Transverse colon (tissue), 3 donors: ENCODE data around the gene COG2.

Source experiments
- POLR2A ChIP-seq: fragments of 450-650 bp; IDR thresholded peaks from one replicate; pipeline ENCODE4 v1.6.1; 2016; ENCODE audit warnings: antibody characterized with exemption, mild to moderate bottlenecking, moderate library complexity
- TF ChIP-seq, protein P1 (sequence below), 5 experiments: fragments of 200-600 bp in 3 of 5; fragments of 450-650 bp in 2 of 5; sonication (generic) in 3 of 5; IDR thresholded peaks; 1 replicate in 2 of 5; 2 replicates in 3 of 5; pipeline ENCODE4 v1.5.1; 2016 to 2017; ENCODE audit warnings: antibody characterized with exemption in 5 of 5, inconsistent platforms in 3 of 5, mild to moderate bottlenecking in 2 of 5, moderate library complexity in 1 of 5

DNA sequence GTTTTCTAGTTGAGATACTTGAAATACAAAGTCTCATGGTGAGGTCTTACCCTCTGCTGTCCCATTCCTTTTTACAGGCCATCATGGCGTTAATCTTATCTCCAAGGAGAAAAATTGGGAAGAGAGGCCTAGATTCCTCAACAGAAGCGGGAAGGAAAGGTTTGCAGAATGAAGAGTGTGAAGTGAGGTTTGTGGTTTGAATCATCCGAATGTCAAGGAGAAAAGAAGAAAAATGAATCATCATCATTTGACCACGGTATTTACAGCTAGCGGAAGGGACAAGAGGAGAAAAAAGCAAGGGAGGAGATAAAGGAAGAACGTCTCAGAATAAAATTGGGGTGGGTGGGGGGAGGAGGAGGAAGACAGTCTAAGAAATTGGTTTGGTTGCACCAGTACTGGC lies 935 bp upstream of the COG2 start:
- TF ChIP-seq, protein P1, sequence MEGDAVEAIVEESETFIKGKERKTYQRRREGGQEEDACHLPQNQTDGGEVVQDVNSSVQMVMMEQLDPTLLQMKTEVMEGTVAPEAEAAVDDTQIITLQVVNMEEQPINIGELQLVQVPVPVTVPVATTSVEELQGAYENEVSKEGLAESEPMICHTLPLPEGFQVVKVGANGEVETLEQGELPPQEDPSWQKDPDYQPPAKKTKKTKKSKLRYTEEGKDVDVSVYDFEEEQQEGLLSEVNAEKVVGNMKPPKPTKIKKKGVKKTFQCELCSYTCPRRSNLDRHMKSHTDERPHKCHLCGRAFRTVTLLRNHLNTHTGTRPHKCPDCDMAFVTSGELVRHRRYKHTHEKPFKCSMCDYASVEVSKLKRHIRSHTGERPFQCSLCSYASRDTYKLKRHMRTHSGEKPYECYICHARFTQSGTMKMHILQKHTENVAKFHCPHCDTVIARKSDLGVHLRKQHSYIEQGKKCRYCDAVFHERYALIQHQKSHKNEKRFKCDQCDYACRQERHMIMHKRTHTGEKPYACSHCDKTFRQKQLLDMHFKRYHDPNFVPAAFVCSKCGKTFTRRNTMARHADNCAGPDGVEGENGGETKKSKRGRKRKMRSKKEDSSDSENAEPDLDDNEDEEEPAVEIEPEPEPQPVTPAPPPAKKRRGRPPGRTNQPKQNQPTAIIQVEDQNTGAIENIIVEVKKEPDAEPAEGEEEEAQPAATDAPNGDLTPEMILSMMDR (IDR thresholded peaks at IDR 0.05), result no peak
- no peak for TF ChIP-seq POLR2A
